SKM-1 (cell line): ENCODE measurements around the gene TCEAL8.
"Not testable (repeated sequence)": the region's sequence is repeated elsewhere in the genome, so short reads cannot be mapped to it uniquely, and the experiment has no call there.

Source experiments
- DNase-seq: peaks from one replicate; lab custom pipeline; 2025; ENCODE audit not compliant: unreplicated experiment; lab: John Stamatoyannopoulos, UW

Gene TCEAL8

DNA sequence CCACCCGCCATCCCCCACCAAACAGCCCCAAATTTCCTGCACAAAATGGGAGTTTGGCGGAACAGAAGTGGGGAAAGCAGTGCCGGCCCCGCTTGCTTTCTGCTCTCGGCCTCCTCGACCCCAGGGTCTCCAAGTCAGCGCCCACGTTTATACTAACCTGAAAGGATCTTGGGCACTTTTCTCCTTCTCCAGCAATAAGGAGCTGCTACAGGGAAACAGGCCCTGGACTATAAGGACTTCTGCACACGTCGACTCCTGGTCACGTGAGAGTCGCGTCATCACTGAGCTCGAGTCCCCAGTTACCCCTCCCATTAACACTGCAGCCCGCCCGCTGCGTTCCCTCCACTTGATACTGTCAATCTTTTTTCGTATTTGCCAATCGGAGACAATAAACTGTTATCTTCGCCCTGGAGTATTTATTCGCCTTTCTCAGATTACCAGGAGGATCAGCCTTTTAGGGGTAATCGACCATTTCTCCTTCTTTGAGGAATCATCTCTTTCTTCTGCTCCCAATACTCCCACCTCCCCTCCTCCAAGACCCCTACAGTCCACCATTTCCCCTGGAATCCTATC lies at the start of gene TCEAL8:
TSS of gene TCEAL8 (minus strand) at position 235 of the 573 bp plus-strand sequence. CDS start 1,176 bp downstream, outside the sequence.
- no peak for DNase-seq

- DNase-seq, result no peak
Measured at GRCh38 chrX:103304705-103305104, 49.8 kb upstream of the TCEAL8 start.

DNA sequence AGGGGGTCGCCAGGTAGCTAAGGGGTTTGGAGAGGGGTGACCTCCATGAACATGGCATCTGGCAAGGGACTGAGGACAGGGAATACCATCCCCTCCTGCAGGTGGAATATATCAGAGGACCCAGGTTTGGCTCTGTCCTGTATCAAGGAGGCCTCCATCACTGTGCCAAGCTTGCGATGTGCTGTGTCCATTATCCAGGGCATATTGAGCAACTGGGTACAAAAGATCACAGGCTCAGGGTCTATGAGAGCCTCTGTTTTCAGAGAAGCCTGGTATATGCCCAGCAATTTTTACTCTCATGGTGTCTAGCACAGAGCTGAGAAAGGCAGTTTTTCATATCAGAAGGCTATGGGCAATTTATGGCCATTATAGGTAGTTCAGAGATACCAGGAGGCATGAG lies 38.2 kb upstream of the TCEAL8 start:
- no peak for DNase-seq

- DNase-seq, result no peak
Measured at GRCh38 chrX:103279624-103280023, 24.7 kb upstream of the TCEAL8 start.

GRCh38 chrX:103276581-103277002 lies 21.6 kb upstream of the TCEAL8 start, which contains the start of gene TCEAL5:
TSS of gene TCEAL5 (minus strand) at chrX:103276750. CDS start at chrX:103274563, 2,187 bp downstream.
- no peak for DNase-seq

DNA sequence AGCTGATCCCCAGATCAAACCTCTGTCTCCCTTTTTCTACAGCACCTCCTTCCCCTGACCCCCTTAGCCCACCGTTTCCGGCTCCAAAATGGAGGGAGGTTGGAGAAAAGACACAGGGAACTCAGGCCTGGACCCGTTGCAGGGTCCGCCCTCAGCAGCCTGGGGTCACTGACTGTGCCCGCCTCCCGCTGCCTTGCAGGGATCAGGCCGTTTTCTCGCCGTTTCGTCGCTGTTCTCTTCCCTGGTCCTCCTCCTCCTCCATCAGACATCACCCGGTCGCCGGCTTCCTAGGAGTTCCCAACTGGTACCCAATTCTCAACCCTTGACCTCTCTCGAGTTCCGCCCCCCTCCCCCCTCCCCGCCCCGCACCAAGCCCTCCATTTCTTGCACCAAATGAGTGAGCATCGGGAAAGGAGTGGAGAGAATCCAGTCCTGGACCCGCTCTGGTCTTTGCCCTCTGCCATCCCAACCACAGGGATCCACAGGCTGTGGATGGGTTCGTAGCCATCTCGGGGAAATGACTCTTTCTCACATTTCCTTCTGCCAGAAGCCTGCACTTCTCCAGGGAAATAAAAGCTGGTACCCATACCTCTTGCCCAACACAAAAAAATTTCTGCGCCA lies 21.1 kb upstream of the TCEAL8 start:
- DNase-seq, result no peak

DNA sequence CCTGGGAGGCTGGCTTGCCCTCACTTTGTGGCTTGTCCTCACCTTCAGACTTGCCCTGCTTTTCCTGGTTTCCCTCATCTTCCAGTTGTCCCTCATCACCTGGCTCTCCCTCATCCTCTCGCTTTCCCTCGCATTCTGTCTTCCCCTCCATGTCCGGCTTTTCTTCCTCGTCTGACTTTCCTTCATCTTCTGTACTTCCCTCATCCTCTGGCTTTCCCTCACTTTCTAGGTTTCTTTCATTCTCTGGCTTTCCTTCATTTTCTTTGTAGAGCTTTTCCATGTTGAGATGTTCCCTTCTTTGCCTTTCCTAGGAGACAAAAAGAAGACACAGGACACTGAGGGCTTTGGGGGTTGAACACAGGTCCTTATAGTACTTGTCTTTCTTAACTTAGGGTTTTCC lies 19.3 kb upstream of the TCEAL8 start:
- DNase-seq, result no peak

DNA sequence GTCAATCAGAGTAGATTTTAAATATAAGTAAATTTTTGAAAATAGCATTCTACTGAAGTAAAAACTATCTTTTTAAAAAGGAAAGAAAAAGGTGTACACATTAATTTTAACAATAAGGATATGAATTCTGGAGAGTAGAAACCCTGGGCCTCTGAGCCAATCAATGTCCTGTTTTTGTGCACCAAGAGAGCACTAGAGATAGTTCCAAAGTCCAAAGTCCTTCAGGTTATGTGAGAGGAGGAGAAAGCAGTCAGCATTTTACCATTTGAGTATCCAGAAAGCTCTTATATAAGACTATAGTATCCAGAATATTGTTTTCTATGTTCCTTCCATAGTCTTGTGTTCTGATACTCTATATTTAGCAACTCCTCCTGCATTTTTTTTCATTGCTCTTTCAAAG lies 3.3 kb upstream of the TCEAL8 start:
- no peak for DNase-seq

GRCh38 chrX:103256651-103257050 lies 1.7 kb upstream of the TCEAL8 start:
- DNase-seq, result no peak

DNA sequence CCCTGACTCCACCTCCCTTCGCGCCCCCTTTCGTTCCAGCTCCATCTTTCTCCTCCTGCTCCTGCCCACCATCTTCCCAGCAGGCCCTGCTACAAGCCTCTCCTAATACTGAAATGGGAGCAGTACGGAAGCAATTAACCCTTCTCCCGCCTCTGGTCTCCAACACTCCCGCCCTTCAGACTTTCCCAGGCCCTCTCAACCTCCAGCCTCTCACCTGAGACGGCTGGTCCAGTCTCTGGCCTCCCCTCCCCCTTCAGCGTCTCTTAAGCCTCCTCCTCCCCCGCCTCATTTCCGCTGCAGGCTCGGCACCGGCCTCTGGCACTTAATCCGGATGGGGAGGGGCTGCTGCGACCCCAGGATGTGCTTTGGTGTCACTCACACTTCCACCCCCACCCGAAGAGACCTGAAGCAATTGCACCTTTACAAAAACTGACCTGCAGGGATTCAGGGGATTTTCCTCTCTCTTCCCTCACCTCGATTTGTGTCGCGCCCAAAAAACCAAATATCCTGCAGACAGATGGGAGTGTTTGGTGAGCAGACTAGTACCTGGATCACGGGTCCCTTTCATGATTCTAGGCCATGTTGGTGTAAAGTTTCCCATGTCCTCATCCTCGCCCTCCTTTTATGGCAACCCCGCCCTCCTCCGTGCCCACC lies 657 bp downstream of the TCEAL8 start:
- no peak for DNase-seq

DNA sequence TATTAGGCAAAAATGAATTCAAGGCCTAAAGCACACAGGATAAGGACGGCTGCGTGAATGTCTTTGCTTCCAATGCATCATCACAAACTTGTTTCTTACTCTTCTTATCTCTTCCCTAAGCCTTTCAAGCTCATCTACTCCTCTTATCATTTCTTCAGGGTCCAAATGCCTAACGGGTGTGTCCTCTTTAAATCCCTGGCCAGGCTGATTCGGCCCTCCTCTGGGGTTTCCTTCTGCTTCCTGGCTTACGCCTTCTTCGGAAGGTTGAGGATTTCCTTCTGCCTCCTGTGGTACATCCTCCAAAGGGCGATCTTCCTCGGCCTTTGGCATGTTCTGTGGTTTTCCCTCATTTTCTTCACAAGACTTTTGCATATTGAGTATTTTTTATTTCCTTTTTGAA lies 1.3 kb downstream of the TCEAL8 start:
- no peak for DNase-seq

- no peak for DNase-seq
Measured at GRCh38 chrX:103250977-103251376, 4.0 kb downstream of the TCEAL8 start.

- DNase-seq, result no peak
Measured at GRCh38 chrX:103249805-103250204, 5.2 kb downstream of the TCEAL8 start.

DNA sequence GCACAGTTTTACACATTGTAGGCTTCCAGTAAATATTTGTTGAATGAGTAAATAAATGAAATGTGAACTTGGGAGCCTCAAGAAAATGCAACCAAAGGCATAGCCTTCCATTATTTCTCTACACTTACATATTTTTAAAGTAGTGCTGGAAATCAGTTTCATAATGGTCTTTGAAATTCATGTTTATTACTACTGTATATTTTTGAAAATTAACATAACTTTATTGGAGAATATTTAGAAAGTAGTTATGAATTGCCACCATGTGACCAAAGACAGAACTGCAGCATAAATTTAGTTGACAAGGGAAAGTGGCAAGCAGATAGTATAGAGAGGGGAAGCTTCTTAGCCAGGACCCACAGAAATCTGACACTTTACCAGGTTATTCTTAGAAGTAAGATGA lies 6.4 kb downstream of the TCEAL8 start:
- no peak for DNase-seq

DNA sequence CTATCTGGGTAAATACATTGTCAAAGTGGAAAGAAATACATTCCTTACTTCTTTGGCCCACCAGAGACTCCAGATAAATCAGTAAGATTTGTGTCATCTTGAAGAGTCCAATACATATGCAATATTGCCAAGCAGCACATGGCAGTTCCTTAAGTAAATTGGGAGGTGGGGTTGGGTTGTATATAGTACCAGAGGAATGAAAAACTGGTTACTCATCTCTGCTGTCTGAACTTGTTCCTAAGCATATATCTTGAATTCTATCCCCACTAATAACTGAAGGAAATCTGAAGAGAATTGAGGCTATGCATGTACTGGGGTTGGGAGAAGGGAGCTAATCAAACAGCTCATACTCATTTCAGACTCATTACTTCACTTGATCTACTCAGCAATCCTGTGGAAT lies 14.8 kb downstream of the TCEAL8 start:
- no peak for DNase-seq

GRCh38 chrX:103236296-103236695 lies 18.7 kb downstream of the TCEAL8 start:
- no peak for DNase-seq

DNA sequence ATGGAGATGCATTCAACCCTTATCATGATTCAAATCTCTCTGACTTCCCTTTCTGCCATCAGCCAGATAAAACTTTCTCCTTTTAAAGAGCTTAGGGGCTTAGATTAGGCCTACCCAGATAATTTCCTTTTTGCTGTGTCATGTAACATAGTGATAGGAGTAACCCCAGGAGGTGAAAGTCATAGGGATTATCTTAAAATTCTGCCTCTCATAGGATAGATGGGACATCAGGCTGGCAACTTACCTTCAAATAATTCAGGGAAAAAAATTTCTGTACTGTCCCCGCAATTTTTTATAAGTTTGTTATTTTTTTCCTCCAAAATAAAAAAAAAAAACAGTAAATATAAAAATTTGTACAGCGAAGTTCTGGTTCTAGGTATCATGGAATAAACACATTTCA lies 19.3 kb downstream of the TCEAL8 start:
- not testable (repeated sequence) for DNase-seq

DNA sequence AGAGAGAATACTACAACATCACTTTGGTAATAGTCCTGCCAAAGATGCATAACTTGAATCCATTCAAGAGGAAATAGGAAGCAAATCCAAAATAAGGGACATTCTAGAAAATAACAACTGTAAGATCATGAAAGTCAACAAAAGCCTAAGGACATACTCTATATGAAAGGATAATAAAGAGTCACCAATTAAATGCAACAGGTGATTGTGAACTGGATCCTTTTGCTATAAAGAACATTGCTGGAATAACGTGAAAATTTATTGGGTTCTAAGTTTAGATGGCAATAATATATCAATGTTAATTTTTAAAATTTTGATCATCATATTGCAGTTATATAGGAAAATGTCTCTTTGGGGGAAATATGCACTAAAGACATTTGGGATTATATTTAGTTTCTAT lies 20.1 kb downstream of the TCEAL8 start:
- DNase-seq, result no peak

GRCh38 chrX:103233263-103233662 lies 21.7 kb downstream of the TCEAL8 start:
- DNase-seq, result no peak

GRCh38 chrX:103225918-103226317 lies 29.0 kb downstream of the TCEAL8 start:
- DNase-seq, result not testable (repeated sequence)

DNA sequence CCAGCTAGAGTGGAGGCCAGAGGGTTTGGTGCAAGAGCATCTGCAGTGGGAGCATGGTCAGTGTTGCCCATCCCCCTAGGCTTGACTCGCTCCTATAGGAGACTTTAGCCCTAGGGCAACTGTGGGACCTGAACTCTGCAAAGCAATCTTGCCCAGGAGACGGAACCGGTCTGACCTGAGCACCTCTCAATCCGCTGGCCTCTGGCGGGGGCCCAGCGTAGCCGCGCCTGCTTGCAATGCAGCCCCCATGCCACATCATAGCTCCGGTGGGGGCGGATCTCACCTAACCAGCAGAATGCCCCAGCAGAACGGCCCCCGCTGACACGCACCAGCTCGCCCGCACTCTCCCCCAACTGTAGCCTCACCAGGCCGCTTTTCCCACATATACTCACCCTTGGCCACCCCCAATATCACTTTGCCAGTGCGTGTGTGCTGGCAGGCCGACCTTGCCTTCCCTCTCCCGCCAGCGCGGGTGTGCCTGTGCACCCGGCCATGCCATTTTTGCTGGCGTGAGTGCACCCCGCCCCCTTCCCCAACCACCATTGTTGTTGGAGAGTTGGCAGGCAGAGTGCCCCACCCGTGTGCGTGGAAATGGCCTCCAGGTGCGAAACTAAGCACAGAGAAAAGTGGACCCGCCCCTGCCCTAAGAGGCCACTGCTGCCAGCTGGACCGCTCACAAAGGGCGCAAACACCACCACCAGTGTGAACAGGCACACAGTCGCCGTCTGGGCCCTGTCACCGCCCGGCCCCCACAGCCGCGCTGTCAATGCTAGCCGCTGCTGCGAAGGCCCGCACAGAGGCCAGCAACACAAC lies 34.2 kb downstream of the TCEAL8 start:
- no peak for DNase-seq
